ELR (cell line): ENCODE results near the gene TMC1.

Experiments used
- DNase-seq: peaks from one replicate; pipeline ENCODE4 v3.0.0-alpha.2; 2015; ENCODE audit warnings: low read depth

TMC1 gene

DNA sequence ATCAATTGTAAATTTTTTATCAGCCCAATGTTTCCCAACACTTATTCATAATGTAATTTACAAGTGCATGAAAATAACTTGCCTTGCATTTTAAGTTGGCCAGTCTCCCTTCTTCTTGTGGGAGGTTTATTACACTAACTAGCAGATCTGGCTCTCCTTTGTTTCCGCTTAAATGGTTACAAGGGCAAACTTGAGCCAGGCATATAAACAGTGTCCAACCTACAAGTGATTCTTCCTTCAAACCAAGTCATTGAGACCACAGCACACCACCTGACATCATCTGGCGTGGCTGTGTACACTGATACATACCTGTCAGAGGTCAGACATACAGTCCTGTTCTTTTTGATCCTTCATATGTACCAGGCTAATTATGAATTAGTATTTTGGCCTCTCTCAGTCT lies 351.3 kb downstream of the TMC1 start:
- DNase-seq: no peak

GRCh38 chr9:72873456-72873855 lies 352.0 kb downstream of the TMC1 start:
- no peak for DNase-seq

DNA sequence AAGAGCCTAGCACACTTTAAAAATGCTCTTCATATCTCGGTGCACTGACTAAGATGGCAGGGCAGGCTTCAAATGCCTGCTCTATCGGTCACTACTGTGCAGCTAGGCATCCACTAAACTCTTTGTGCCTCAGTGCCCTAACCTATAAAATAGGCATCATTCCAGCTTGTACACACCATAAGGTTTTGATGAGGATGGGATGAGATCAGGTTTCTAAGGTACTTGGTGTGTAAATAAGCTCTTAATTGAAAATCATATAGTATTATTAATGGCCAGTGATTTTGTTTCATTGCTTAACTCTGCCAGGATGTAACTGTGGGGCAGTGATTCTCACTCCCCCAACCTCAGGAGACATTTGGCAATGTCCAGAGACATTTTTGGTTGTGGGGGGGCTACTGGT lies 352.9 kb downstream of the TMC1 start:
- DNase-seq: no peak

GRCh38 chr9:72875221-72875620 lies 353.8 kb downstream of the TMC1 start:
- DNase-seq: no peak

- no peak for DNase-seq
These were observed 359.4 kb downstream of the TMC1 start for GRCh38 chr9:72880821-72881220.

- DNase-seq: no peak
These were observed 360.8 kb downstream of the TMC1 start for GRCh38 chr9:72882117-72882775.

DNA sequence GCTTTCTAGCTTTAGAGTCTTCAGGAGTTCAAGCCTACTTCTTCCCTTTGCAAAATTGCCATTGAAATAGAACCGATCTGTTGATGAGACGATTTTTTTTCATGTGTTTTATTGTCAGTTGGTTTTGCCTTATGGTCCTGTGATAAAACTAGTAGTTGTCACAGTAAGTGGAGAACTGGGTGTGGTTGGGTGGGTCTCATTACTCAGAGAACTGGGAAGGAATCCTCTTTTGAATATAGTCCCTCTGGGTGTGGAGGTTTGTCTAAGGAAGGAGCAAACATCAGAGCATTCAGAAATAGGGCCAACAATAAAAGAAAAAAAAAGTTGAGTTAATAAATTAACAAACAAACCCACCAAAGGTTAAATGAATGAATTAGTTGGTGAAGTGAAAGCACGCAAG lies 362.5 kb downstream of the TMC1 start:
- no peak for DNase-seq

DNA sequence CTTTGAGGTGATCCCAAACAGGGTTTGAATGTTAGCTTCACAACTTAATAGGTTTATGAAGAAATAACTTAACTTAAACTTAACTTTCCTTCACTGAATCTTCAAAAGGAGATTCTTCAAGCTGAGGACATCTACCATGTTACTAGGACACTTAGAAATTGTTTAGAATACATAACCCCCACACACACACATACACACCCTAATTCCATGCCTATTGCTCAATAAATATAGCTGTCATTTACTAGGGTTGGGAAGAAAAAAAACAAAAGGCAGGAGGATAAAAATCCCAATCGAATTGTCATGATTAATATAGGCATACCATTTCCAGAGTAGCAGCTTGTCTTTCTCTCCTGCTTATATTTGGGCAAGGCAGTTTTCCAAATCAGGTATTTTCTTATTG lies 363.1 kb downstream of the TMC1 start:
- no peak for DNase-seq
